Chondrocyte (in vitro differentiated cells): ENCODE data around the gene CYP27B1. TPM values are rescaled to one million over a fixed set of nuclear protein-coding genes. Genes with fewer than 3 reads are reported as not detected.

Experiments used
- DNase-seq: peaks from one replicate; pipeline ENCODE4 v3.0.0; 2021; ENCODE audit warnings: mixed read lengths, low spot score
- H3K27ac Mint-ChIP-seq: one replicate; pipeline ENCODE4 v1.8.0; 2021; ENCODE audit warnings: mild to moderate bottlenecking, moderate library complexity, mixed read lengths; ENCODE audit not compliant: unreplicated experiment
- H3K27me3 Mint-ChIP-seq: 2 replicates; pipeline ENCODE4 v1.8.0; 2021; ENCODE audit warnings: low read depth, mixed read lengths
- H3K36me3 Mint-ChIP-seq: 2 replicates; pipeline ENCODE4 v1.8.0; 2021; ENCODE audit warnings: low read depth, mixed read lengths
- H3K4me1 Mint-ChIP-seq: 2 replicates; pipeline ENCODE4 v1.8.0; 2021; ENCODE audit warnings: low read depth, mild to moderate bottlenecking, mixed read lengths
- H3K4me3 Mint-ChIP-seq: one replicate; pipeline ENCODE4 v1.8.0; 2021; ENCODE audit warnings: mild to moderate bottlenecking, moderate library complexity, mixed read lengths; ENCODE audit not compliant: unreplicated experiment
- H3K9me3 Mint-ChIP-seq: 2 replicates; pipeline ENCODE4 v1.8.0; 2021; ENCODE audit warnings: low read depth, mixed read lengths
- CTCF ChIP-seq: fragments of 200-600 bp; sonication (generic); IDR thresholded peaks from 2 replicates; pipeline ENCODE4 v1.5.0; 2021; ENCODE audit warnings: antibody characterized with exemption, mild to moderate bottlenecking, moderate library complexity
- total RNA-seq: library from RNA; stranded (reverse); gene quantifications from 3 replicates; pipeline ENCODE4 v1.2.1, GENCODE V29; 2021

Gene CYP27B1
- total RNA-seq, 1 donor from 2014 or later: 3.2 TPM

GRCh38 chr12:57807285-57807684 is 40.4 kb upstream of the CYP27B1 start:
- no peak for TF ChIP-seq CTCF
- no peak overlapping the region for H3K27ac Mint-ChIP-seq
- no peaks in the 10 kb centered on the region for H3K27me3 Mint-ChIP-seq
- no peak overlapping the region for H3K4me3 Mint-ChIP-seq
- peak; percentile 78 for DNase-seq
- peaks cover 27% of the 10 kb centered on the region for H3K36me3 Mint-ChIP-seq
- peaks cover 9% of the 10 kb centered on the region for H3K4me1 Mint-ChIP-seq
- H3K9me3 Mint-ChIP-seq: no peaks in the 10 kb centered on the region

- no peak overlapping the region for H3K4me3 Mint-ChIP-seq
- H3K4me1 Mint-ChIP-seq: peaks cover 9% of the 10 kb centered on the region
- DNase-seq: no peak
- no peak overlapping the region for H3K27ac Mint-ChIP-seq
- no peak for TF ChIP-seq CTCF
- H3K27me3 Mint-ChIP-seq: no peaks in the 10 kb centered on the region
- no peaks in the 10 kb centered on the region for H3K9me3 Mint-ChIP-seq
- H3K36me3 Mint-ChIP-seq: peaks cover 33% of the 10 kb centered on the region
Measured at GRCh38 chr12:57806677-57807076, 39.8 kb upstream of the CYP27B1 start.

GRCh38 chr12:57803319-57803893 is 36.5 kb upstream of the CYP27B1 start:
- peak; percentile 86 for TF ChIP-seq CTCF
- Mint-ChIP-seq H3K27ac (peak overlapping the region; percentile 29), H3K9me3 (no peaks in the 10 kb centered on the region), H3K27me3 (no peaks in the 10 kb centered on the region), H3K4me1 (peaks cover 5% of the 10 kb centered on the region), H3K36me3 (peaks cover 42% of the 10 kb centered on the region), H3K4me3 (no peak overlapping the region)
- DNase-seq: no peak

- peak overlapping the region; percentile 2 for H3K27ac Mint-ChIP-seq
- no peak overlapping the region for H3K4me3 Mint-ChIP-seq
- no peaks in the 10 kb centered on the region for H3K9me3 Mint-ChIP-seq
- peaks cover 5% of the 10 kb centered on the region for H3K4me1 Mint-ChIP-seq
- DNase-seq: no peak
- no peaks in the 10 kb centered on the region for H3K27me3 Mint-ChIP-seq
- peaks cover 39% of the 10 kb centered on the region for H3K36me3 Mint-ChIP-seq
- TF ChIP-seq CTCF: no peak
Measured at GRCh38 chr12:57802607-57803006, 35.7 kb upstream of the CYP27B1 start.

- H3K9me3 Mint-ChIP-seq: no peaks in the 10 kb centered on the region
- no peak overlapping the region for H3K4me3 Mint-ChIP-seq
- no peak for DNase-seq
- H3K36me3 Mint-ChIP-seq: peaks cover 34% of the 10 kb centered on the region
- TF ChIP-seq CTCF: no peak
- H3K27ac Mint-ChIP-seq: peak overlapping the region; percentile 42
- no peaks in the 10 kb centered on the region for H3K27me3 Mint-ChIP-seq
- H3K4me1 Mint-ChIP-seq: peaks cover 5% of the 10 kb centered on the region
Measured at GRCh38 chr12:57800965-57801364, 34.1 kb upstream of the CYP27B1 start.
